ENCODE data around the gene GTF3C1. TPM values are rescaled to one million over a fixed set of nuclear protein-coding genes. Genes with fewer than 3 reads are reported as not detected.

Gene GTF3C1
- total RNA-seq, 4 donors from 2014 or later, result 73.2 to 247 (median 85.3) TPM

DNA sequence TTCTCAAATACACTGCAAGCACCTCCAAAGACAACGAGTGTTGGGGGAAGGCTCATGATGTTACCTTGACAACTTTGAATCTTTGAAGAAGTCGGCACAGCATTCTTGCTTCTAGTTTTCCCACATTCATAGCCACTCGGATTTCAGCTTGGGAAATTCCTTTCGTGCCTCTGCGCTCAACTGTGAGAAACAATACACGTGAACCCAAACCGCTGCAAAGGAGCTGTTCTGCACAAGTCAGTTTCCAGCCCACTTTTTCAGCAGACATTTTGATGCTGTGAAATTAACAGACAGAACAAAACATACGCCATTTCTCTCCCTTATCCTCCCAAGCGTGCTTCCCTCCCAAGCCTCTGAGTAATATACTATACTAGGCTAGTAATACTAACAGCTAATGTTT, 41.2 kb downstream of the GTF3C1 start:
- no peak overlapping the region for H3K27ac ChIP-seq
- TF ChIP-seq, protein P1, sequence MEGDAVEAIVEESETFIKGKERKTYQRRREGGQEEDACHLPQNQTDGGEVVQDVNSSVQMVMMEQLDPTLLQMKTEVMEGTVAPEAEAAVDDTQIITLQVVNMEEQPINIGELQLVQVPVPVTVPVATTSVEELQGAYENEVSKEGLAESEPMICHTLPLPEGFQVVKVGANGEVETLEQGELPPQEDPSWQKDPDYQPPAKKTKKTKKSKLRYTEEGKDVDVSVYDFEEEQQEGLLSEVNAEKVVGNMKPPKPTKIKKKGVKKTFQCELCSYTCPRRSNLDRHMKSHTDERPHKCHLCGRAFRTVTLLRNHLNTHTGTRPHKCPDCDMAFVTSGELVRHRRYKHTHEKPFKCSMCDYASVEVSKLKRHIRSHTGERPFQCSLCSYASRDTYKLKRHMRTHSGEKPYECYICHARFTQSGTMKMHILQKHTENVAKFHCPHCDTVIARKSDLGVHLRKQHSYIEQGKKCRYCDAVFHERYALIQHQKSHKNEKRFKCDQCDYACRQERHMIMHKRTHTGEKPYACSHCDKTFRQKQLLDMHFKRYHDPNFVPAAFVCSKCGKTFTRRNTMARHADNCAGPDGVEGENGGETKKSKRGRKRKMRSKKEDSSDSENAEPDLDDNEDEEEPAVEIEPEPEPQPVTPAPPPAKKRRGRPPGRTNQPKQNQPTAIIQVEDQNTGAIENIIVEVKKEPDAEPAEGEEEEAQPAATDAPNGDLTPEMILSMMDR (IDR thresholded peaks at IDR 0.05), result no peak
- no peak for TF ChIP-seq POLR2A (IDR thresholded peaks at IDR 0.05)
- intact Hi-C loops (cut with DNase I; ENCODE audit: low total_unique reads), result no loop called here
- no peaks in the 10 kb centered on the region for H3K9me3 ChIP-seq
- no peak overlapping the region for H3K4me3 ChIP-seq
- no peaks in the 10 kb centered on the region for H3K4me1 ChIP-seq
- no peaks in the 10 kb centered on the region for H3K36me3 ChIP-seq
- no peak for DNase-seq
- H3K27me3 ChIP-seq, result no peaks in the 10 kb centered on the region

DNA sequence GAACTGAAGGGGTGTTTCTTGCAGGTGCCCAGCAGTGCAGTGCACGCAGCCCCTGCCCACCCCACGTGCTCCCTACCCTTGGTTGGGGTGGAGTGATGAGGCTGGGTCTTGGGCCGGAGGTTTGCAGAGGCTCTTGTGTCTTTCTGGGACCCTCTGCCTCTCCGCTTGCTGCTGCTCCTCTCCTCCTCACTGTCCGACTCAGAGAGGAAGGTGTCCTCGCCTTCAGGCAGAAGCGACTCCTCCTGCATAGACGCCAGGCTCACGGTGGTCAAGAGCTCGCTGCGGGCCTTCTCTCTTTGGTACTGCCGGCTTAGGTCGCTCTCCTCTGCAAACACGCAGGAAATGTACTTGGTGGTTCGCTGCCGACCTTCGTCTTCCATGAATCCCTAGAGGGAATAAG, 42.9 kb downstream of the GTF3C1 start:
- intact Hi-C loops (cut with DNase I; ENCODE audit: low total_unique reads), result no loop called here
- H3K4me1 ChIP-seq, result no peaks in the 10 kb centered on the region
- no peak overlapping the region for H3K27ac ChIP-seq
- no peak overlapping the region for H3K4me3 ChIP-seq
- no peak for DNase-seq
- TF ChIP-seq, protein P1 (IDR thresholded peaks at IDR 0.05), result no peak
- TF ChIP-seq POLR2A (IDR thresholded peaks at IDR 0.05), result no peak
- no peaks in the 10 kb centered on the region for H3K36me3 ChIP-seq
- H3K27me3 ChIP-seq, result no peaks in the 10 kb centered on the region
- H3K9me3 ChIP-seq, result no peaks in the 10 kb centered on the region

- TF ChIP-seq POLR2A (IDR thresholded peaks at IDR 0.05), result no peak
- TF ChIP-seq, protein P1 (IDR thresholded peaks at IDR 0.05), result no peak
- no peak overlapping the region for H3K4me3 ChIP-seq
- DNase-seq, result no peak
- intact Hi-C loops (cut with DNase I; ENCODE audit: low total_unique reads), result no loop called here
- no peaks in the 10 kb centered on the region for H3K36me3 ChIP-seq
- H3K27ac ChIP-seq, result no peak overlapping the region
- H3K4me1 ChIP-seq, result no peaks in the 10 kb centered on the region
- H3K9me3 ChIP-seq, result no peaks in the 10 kb centered on the region
- no peaks in the 10 kb centered on the region for H3K27me3 ChIP-seq
These were observed 44.1 kb downstream of the GTF3C1 start for GRCh38 chr16:27505297-27506236.

DNA sequence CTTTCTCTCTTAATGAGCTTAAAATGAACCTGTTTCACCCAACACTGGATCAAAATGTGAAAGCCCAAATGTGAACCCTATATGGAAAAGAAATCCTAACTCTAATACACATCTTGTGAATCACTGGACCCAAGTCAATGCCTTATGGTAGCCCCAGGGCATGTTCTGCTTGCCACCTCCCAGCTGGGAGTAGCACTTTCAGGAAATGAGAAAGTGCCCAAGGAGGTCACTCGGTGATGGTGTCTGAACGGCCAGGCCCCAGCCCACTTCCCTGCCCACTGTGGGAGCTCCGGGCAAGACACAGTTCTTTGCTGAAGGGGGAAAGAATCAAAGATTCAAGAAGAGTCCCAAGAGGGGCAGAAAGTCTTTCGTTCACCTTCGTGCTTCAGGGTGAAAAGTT, 46.1 kb downstream of the GTF3C1 start:
- Histone ChIP-seq H3K27ac (no peak overlapping the region), H3K4me3 (no peak overlapping the region), H3K36me3 (no peaks in the 10 kb centered on the region), H3K9me3 (no peaks in the 10 kb centered on the region), H3K27me3 (no peaks in the 10 kb centered on the region), H3K4me1 (no peaks in the 10 kb centered on the region)
- DNase-seq, result no peak
- intact Hi-C loops (cut with DNase I; ENCODE audit: low total_unique reads), result no loop called here
- no peak for TF ChIP-seq POLR2A (IDR thresholded peaks at IDR 0.05)
- TF ChIP-seq, protein P1 (IDR thresholded peaks at IDR 0.05), result no peak

GRCh38 chr16:27500801-27501200, 48.9 kb downstream of the GTF3C1 start:
- H3K4me3 ChIP-seq, result no peak overlapping the region
- H3K36me3 ChIP-seq, result no peaks in the 10 kb centered on the region
- H3K27me3 ChIP-seq, result no peaks in the 10 kb centered on the region
- no peak overlapping the region for H3K27ac ChIP-seq
- no peaks in the 10 kb centered on the region for H3K9me3 ChIP-seq
- H3K4me1 ChIP-seq, result no peaks in the 10 kb centered on the region
- no peak for DNase-seq
- no peak for TF ChIP-seq POLR2A (IDR thresholded peaks at IDR 0.05)
- TF ChIP-seq, protein P1 (IDR thresholded peaks at IDR 0.05), result no peak
- intact Hi-C loops (cut with DNase I; ENCODE audit: low total_unique reads), result no loop called here

Measured in uterus (tissue), 4 donors.